GM19023 (cell line): ENCODE measurements around the gene PLAA.

Source experiments
- ATAC-seq: cut with Tn5 transposase; IDR thresholded peaks from one replicate; pipeline ENCODE4 v1.9.1; 2021; ENCODE audit warnings: mild to moderate bottlenecking, moderate library complexity; ENCODE audit not compliant: unreplicated experiment

The PLAA gene

GRCh38 chr9:26946753-26947727 lies at the start of gene PLAA:
Gene PLAA (minus strand): TSS chr9:26947242. CDS start chr9:26947045, 197 bp downstream.
- peak; percentile 99 for ATAC-seq

- ATAC-seq, result no peak
These were observed 48.8 kb upstream of the PLAA start for GRCh38 chr9:26995810-26996209.

GRCh38 chr9:26983340-26983739 lies 36.3 kb upstream of the PLAA start:
- ATAC-seq, result no peak

GRCh38 chr9:26975728-26976707 lies 29.0 kb upstream of the PLAA start:
- no peak for ATAC-seq

- ATAC-seq, result no peak
These were observed 27.9 kb upstream of the PLAA start for GRCh38 chr9:26974927-26975326.

- no peak for ATAC-seq
These were observed 26.9 kb upstream of the PLAA start for GRCh38 chr9:26973989-26974388.

- ATAC-seq, result no peak
These were observed 24.7 kb upstream of the PLAA start for GRCh38 chr9:26971721-26972120.

- ATAC-seq, result no peak
These were observed 9.8 kb upstream of the PLAA start for GRCh38 chr9:26956860-26957233.

GRCh38 chr9:26955921-26956859 lies 9.1 kb upstream of the PLAA start, which contains the start of gene IFT74:
Gene IFT74 (plus strand): TSS chr9:26956412. CDS start chr9:26961968, 5,556 bp downstream.
- ATAC-seq, result peak; percentile 100

GRCh38 chr9:26955222-26955903 lies 8.3 kb upstream of the PLAA start:
- no peak for ATAC-seq

- no peak for ATAC-seq
These were observed 7.0 kb upstream of the PLAA start for GRCh38 chr9:26954050-26954508.

- ATAC-seq, result no peak
These were observed 4.8 kb upstream of the PLAA start for GRCh38 chr9:26951794-26952193.

- ATAC-seq, result no peak
These were observed 3.5 kb upstream of the PLAA start for GRCh38 chr9:26950521-26950920.

- no peak for ATAC-seq
These were observed 2.6 kb upstream of the PLAA start for GRCh38 chr9:26949637-26950069.

GRCh38 chr9:26947736-26948135 lies 694 bp upstream of the PLAA start:
- no peak for ATAC-seq

GRCh38 chr9:26945591-26945990 lies 1.5 kb downstream of the PLAA start:
- no peak for ATAC-seq

- ATAC-seq, result no peak
These were observed 6.3 kb downstream of the PLAA start for GRCh38 chr9:26940779-26941178.

- ATAC-seq, result no peak
These were observed 6.9 kb downstream of the PLAA start for GRCh38 chr9:26939955-26940711.
